ENCODE data around the gene PCIF1. TPM values are rescaled to one million over a fixed set of nuclear protein-coding genes. Genes with fewer than 3 reads are reported as not detected.

Gene PCIF1
- total and polyA plus RNA-seq, 7 donors = 24.7 to 46.7 (median 29.7) TPM

GRCh38 chr20:45908084-45908483 lies 26.4 kb upstream of the PCIF1 start:
- no peak for TF ChIP-seq CTCF (IDR thresholded peaks at IDR 0.05)
- peaks cover 12% of the 10 kb centered on the region for H3K4me1 ChIP-seq
- H3K27ac ChIP-seq = no peak overlapping the region
- H3K36me3 ChIP-seq (ENCODE audit: insufficient read depth in 1 of 2, low read depth in 1 of 2) = peaks cover 0 to 7% of the 10 kb centered on the region in 2 donors
- H3K27me3 ChIP-seq (ENCODE audit: insufficient read depth in 3 of 3, low read length in 2 of 3) = peaks cover 0 to 17% (median 4%) of the 10 kb centered on the region in 3 donors
- no peak overlapping the region for H3K4me3 ChIP-seq
- DNase-seq = no peak
- intact Hi-C loops (cut with DNase I) = no loop called here
- 92 to 98% (median 98%) methylated on average over 2 of the region's 2 CpGs for WGBS, 3 donors
- no peaks in the 10 kb centered on the region for H3K9me3 ChIP-seq
- no peak for ATAC-seq

GRCh38 chr20:45909336-45909808 lies 25.1 kb upstream of the PCIF1 start:
- H3K27me3 ChIP-seq (ENCODE audit: insufficient read depth in 3 of 3, low read length in 2 of 3) = peaks cover 0 to 17% (median 4%) of the 10 kb centered on the region in 3 donors
- intact Hi-C loops (cut with DNase I) = no loop called here
- H3K4me3 ChIP-seq = peak overlapping the region; percentile 65
- ATAC-seq (no peak), DNase-seq (no peak)
- peaks cover 12% of the 10 kb centered on the region for H3K4me1 ChIP-seq
- H3K27ac ChIP-seq = no peak overlapping the region
- peaks cover 0 to 7% of the 10 kb centered on the region in 2 donors for H3K36me3 ChIP-seq (ENCODE audit: insufficient read depth in 1 of 2, low read depth in 1 of 2)
- WGBS, 3 donors = 79 to 88% (median 86%) methylated on average over 12 of the region's 12 CpGs
- no peaks in the 10 kb centered on the region for H3K9me3 ChIP-seq
- TF ChIP-seq CTCF (IDR thresholded peaks at IDR 0.05) = no peak

DNA sequence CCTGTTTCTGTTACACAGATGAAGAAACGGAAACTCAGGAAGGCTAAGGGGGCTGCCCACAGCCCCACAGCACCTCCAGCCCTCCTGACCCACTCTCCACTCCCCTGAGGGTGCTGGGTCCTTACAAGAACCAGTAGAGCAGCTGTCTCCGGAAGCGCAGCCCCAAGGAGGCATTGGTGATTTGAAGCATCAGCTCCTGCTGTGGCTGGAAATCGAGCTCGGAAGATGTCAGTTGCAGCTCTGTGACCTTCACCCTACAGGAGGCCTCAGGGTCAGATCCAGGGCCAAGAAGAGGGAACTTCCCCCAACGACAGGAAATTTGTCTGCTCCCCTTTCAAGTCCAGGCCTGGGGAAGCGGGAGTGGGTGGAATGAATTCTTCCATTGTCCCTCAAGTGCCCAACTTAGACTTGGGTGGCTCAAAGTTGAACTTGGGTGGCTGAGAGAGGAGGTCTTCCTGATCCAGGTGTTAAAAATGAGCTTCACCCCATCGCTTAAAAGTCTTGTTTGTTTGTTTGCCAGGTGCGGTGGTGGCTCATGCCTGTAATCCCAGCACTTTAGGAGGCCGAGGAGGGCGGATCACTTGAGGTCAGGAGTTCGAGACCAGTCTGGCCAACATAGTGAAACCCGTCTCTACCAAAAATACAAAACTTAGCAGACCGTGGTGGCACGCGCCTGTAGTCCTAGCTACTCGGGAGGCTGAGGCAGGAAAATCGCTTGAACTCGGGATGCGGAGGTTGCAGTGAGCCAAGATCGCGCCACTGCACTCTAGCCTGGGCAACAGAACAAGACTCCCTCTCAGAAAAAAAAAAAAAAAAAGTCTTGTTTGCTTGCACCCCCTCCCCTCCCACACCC lies 24.4 kb upstream of the PCIF1 start:
- ATAC-seq = no peak
- no peak for DNase-seq
- no peak for TF ChIP-seq CTCF (IDR thresholded peaks at IDR 0.05)
- 77 to 81% (median 79%) methylated on average over 21 to 22 of the region's 22 CpGs for WGBS, 3 donors
- no peaks in the 10 kb centered on the region for H3K9me3 ChIP-seq
- intact Hi-C loops (cut with DNase I) = no loop called here
- H3K27me3 ChIP-seq (ENCODE audit: insufficient read depth in 3 of 3, low read length in 2 of 3) = peaks cover 0 to 17% (median 4%) of the 10 kb centered on the region in 3 donors
- no peak overlapping the region for H3K27ac ChIP-seq
- H3K4me1 ChIP-seq = peaks cover 12% of the 10 kb centered on the region
- peak overlapping the region; percentile 65 for H3K4me3 ChIP-seq
- H3K36me3 ChIP-seq (ENCODE audit: insufficient read depth in 1 of 2, low read depth in 1 of 2) = peaks cover 0 to 7% of the 10 kb centered on the region in 2 donors

GRCh38 chr20:45910670-45911485 lies 23.6 kb upstream of the PCIF1 start:
- peak; percentile 95 to 97 for DNase-seq
- ATAC-seq = peak; percentile 83 to 89 (median 87)
- peaks cover 12% of the 10 kb centered on the region for H3K4me1 ChIP-seq
- H3K36me3 ChIP-seq (ENCODE audit: insufficient read depth in 1 of 2, low read depth in 1 of 2) = peaks cover 0 to 3% of the 10 kb centered on the region in 2 donors
- peaks cover 0 to 17% (median 4%) of the 10 kb centered on the region in 3 donors for H3K27me3 ChIP-seq (ENCODE audit: insufficient read depth in 3 of 3, low read length in 2 of 3)
- peak overlapping the region; percentile 65 for H3K27ac ChIP-seq
- intact Hi-C loops (cut with DNase I) = no loop called here
- H3K9me3 ChIP-seq = no peaks in the 10 kb centered on the region
- H3K4me3 ChIP-seq = peak overlapping the region; percentile 65
- 6 to 8% (median 8%) methylated on average over 43 of the region's 43 CpGs for WGBS, 3 donors
- TF ChIP-seq CTCF (IDR thresholded peaks at IDR 0.05) = no peak

Measured in psoas muscle (tissue), 8 donors.